Smooth muscle cell (in vitro differentiated cells): Measurements from ENCODE around the gene PRSS58. TPM values are rescaled to one million over a fixed set of nuclear protein-coding genes. Genes with fewer than 3 reads are reported as not detected.

Source experiments
- DNase-seq: peaks from one replicate; lab custom pipeline; 2025; ENCODE audit not compliant: unreplicated experiment; lab: John Stamatoyannopoulos, UW
- H2AFZ ChIP-seq: fragments of 200-600 bp; sonication (generic); 2 replicates; pipeline ENCODE4 v1.6.0; 2016; ENCODE audit warnings: antibody characterized with exemption, low read depth, mild to moderate bottlenecking
- H3F3A ChIP-seq: fragments of 200-600 bp; sonication (generic); 2 replicates; pipeline ENCODE4 v1.6.0; 2017; ENCODE audit warnings: antibody characterized with exemption, low read depth
- H3K27ac ChIP-seq: fragments of 200-600 bp; sonication (generic); 2 replicates; pipeline ENCODE4 v1.5.1; 2016; ENCODE audit warnings: low read depth, mild to moderate bottlenecking
- H3K27me3 ChIP-seq: fragments of 200-600 bp; sonication (generic); 2 replicates; pipeline ENCODE4 v1.6.1; 2016; ENCODE audit warnings: low read depth, mild to moderate bottlenecking
- H3K36me3 ChIP-seq: fragments of 200-600 bp; sonication (generic); 2 replicates; pipeline ENCODE4 v1.5.1; 2016; ENCODE audit warnings: low read depth
- H3K4me1 ChIP-seq: fragments of 200-600 bp; sonication (generic); 2 replicates; pipeline ENCODE4 v1.5.1; 2016; ENCODE audit warnings: low read depth
- H3K4me2 ChIP-seq: fragments of 200-600 bp; sonication (generic); 2 replicates; pipeline ENCODE4 v1.6.0; 2016; ENCODE audit warnings: mild to moderate bottlenecking
- H3K4me3 ChIP-seq: fragments of 200-600 bp; sonication (generic); 2 replicates; pipeline ENCODE4 v1.5.1; 2016; ENCODE audit warnings: mild to moderate bottlenecking
- H3K79me2 ChIP-seq: fragments of 200-600 bp; sonication (generic); 2 replicates; pipeline ENCODE4 v1.6.0; 2016; ENCODE audit warnings: low read depth, mild to moderate bottlenecking
- H3K9ac ChIP-seq: fragments of 200-600 bp; sonication (generic); 2 replicates; pipeline ENCODE4 v1.6.0; 2016; ENCODE audit warnings: low read depth
- H3K9me3 ChIP-seq: fragments of 200-600 bp; sonication (generic); replicated peaks from 2 replicates; pipeline ENCODE4 v1.5.1; 2016; ENCODE audit warnings: low read depth
- H4K20me1 ChIP-seq: fragments of 200-600 bp; sonication (generic); 2 replicates; pipeline ENCODE4 v1.6.0; 2016; ENCODE audit warnings: low read depth
- CTCF ChIP-seq: fragments of 200-600 bp; sonication (generic); IDR thresholded peaks from 2 replicates; pipeline ENCODE4 v1.5.1; 2017; ENCODE audit warnings: borderline replicate concordance, mild to moderate bottlenecking, antibody characterized with exemption; ENCODE audit not compliant: insufficient read depth, poor library complexity, severe bottlenecking
- WGBS: methylation state at CpG from one replicate; pipeline ENCODE4 v1.1.7; 2016; ENCODE audit warnings: low lambda C conversion rate; 5-methylcytosine and 5-hydroxymethylcytosine counted together
- polyA plus RNA-seq: library from polyadenylated mRNA; unstranded; fragments of >200 nt; fragmentation: Nextera tagmentation; extraction: Ambion mirVana; gene quantifications from 2 replicates; pipeline ENCODE4 v1.2.1, GENCODE V29; 2016
- small RNA-seq: library from RNA; depleted of rRNA; stranded (forward); fragments of <200 nt; gene quantifications from one replicate; pipeline ENCODE3, GENCODE V24; 2014
- total RNA-seq: library from RNA; depleted of rRNA; stranded (reverse); fragments of >200 nt; gene quantifications from 2 replicates; pipeline ENCODE4 v1.2.3, GENCODE V29; 2014

The PRSS58 gene
- total and polyA plus RNA-seq, 2 experiments from 2014 or later: not detected

- H2AFZ ChIP-seq: no peak overlapping the region
- H3K4me1 ChIP-seq: no peaks in the 10 kb centered on the region
- no peak overlapping the region for H3K4me3 ChIP-seq
- no peaks in the 10 kb centered on the region for H3K36me3 ChIP-seq
- no peak overlapping the region for H3K4me2 ChIP-seq
- H3F3A ChIP-seq: no peaks in the 10 kb centered on the region
- TF ChIP-seq CTCF: no peak
- no peaks in the 10 kb centered on the region for H4K20me1 ChIP-seq
- 78% methylated on average over 4 of the region's 4 CpGs for WGBS
- no peaks in the 10 kb centered on the region for H3K9me3 ChIP-seq
- no peaks in the 10 kb centered on the region for H3K27me3 ChIP-seq
- H3K79me2 ChIP-seq: no peaks in the 10 kb centered on the region
- H3K27ac ChIP-seq: no peak overlapping the region
- no peak overlapping the region for H3K9ac ChIP-seq
- DNase-seq: no peak
Observed at GRCh38 chr7:142240546-142240945, 17.3 kb downstream of the PRSS58 start.

DNA sequence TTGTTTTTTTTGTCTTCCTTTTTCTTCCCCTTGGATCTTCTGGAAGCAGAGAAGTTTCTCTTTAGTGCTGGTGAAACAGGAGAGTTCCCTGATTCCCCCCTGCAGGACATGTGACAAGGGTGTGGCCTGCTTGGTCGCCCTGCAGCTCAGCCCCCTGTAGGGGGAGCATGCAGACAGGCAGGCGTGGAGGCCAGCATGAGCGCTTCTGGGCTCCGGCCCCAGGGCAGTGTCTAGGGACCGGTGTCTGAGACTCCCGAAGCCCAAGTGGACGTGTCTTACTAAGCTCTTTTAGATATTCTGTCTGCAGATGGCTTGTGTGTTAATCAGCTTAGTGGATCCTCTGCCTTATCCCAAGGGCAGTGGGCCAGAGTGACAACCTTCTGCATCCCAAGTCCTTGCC lies 26.1 kb downstream of the PRSS58 start:
- no peak overlapping the region for H3K4me2 ChIP-seq
- H2AFZ ChIP-seq: no peak overlapping the region
- H3K27me3 ChIP-seq: no peaks in the 10 kb centered on the region
- H3K9me3 ChIP-seq: no peaks in the 10 kb centered on the region
- H3K9ac ChIP-seq: no peak overlapping the region
- no peaks in the 10 kb centered on the region for H4K20me1 ChIP-seq
- 31% methylated on average over 7 of the region's 7 CpGs for WGBS
- no peak overlapping the region for H3K27ac ChIP-seq
- H3K4me3 ChIP-seq: no peak overlapping the region
- DNase-seq: no peak
- TF ChIP-seq CTCF: peak; percentile 10
- no peaks in the 10 kb centered on the region for H3K36me3 ChIP-seq
- H3F3A ChIP-seq: no peaks in the 10 kb centered on the region
- no peaks in the 10 kb centered on the region for H3K4me1 ChIP-seq
- H3K79me2 ChIP-seq: no peaks in the 10 kb centered on the region

- no peaks in the 10 kb centered on the region for H3K27me3 ChIP-seq
- no peak overlapping the region for H3K27ac ChIP-seq
- no peak for TF ChIP-seq CTCF
- no peaks in the 10 kb centered on the region for H3K36me3 ChIP-seq
- H3K4me1 ChIP-seq: no peaks in the 10 kb centered on the region
- H3K4me2 ChIP-seq: no peak overlapping the region
- H3F3A ChIP-seq: no peaks in the 10 kb centered on the region
- no peaks in the 10 kb centered on the region for H3K79me2 ChIP-seq
- no peak overlapping the region for H2AFZ ChIP-seq
- H3K4me3 ChIP-seq: no peak overlapping the region
- DNase-seq: no peak
- WGBS: 63% methylated on average over 1 of the region's 1 CpG
- H3K9me3 ChIP-seq: no peaks in the 10 kb centered on the region
- no peaks in the 10 kb centered on the region for H4K20me1 ChIP-seq
- no peak overlapping the region for H3K9ac ChIP-seq
Observed at GRCh38 chr7:142228537-142229104, 29.2 kb downstream of the PRSS58 start.

Small RNA genes lying within 50 kb of the gene (small RNA-seq; reads per million reads assigned to genes)
- gene TRBV1: not detected

Other genes starting within 250 kb of the PRSS58 start
- not detected in 2 replicates for gene MGAM2, start 146.3 kb downstream of the PRSS58 start, total RNA-seq
- not detected in 2 replicates for gene MGAM2, start 146.3 kb downstream of the PRSS58 start, polyA plus RNA-seq